HL-60 (cell line): ENCODE measurements around the gene COL4A4.

Experiments
- CTCF ChIP-seq: IDR thresholded peaks from one replicate; pipeline ENCODE4 v1.5.1; 2011; ENCODE audit warnings: low read length, control low read depth, inconsistent platforms; ENCODE audit not compliant: insufficient read depth
- POLR2AphosphoS5 ChIP-seq: IDR thresholded peaks from 2 replicates; pipeline ENCODE4 v1.6.1; 2012; ENCODE audit warnings: low read depth
- REST ChIP-seq: IDR thresholded peaks from 2 replicates; pipeline ENCODE4 v1.6.1; 2012; ENCODE audit warnings: low read depth; ENCODE audit not compliant: insufficient replicate concordance

DNA sequence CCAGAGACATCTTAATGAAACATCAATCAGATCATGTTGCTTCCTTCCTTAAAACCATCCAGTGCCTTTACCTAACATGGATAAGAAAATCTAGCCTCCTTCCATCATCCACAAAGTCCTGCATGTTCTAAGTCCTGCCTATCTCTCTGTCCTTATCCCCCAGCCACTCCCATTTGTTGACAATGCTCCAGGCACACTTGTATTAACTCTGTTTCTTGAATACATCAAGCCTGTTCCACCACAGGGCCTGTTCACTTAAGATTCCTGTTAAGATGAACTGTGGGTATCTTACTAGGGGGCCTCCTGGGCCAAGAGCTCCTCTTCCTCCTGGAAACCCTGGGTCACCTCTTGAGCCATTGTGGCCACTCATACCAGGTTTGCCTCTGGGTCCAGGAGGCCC is 45.7 kb downstream of the COL4A4 start:
- no peak for TF ChIP-seq CTCF
- no peak for TF ChIP-seq REST
- TF ChIP-seq POLR2AphosphoS5, result no peak
